Osteocyte (in vitro differentiated cells): ENCODE measurements around the gene SEMA3E. TPM values are rescaled to one million over a fixed set of nuclear protein-coding genes. Genes with fewer than 3 reads are reported as not detected.

Source experiments
- DNase-seq: peaks from one replicate; pipeline ENCODE4 v3.0.0; 2021; ENCODE audit warnings: mixed read lengths; ENCODE audit not compliant: unreplicated experiment; ENCODE audit errors: extremely low spot score
- H3K27ac Mint-ChIP-seq: one replicate; pipeline ENCODE4 v1.8.0; 2021; ENCODE audit warnings: mild to moderate bottlenecking, mixed read lengths; ENCODE audit not compliant: unreplicated experiment
- H3K27me3 Mint-ChIP-seq: one replicate; pipeline ENCODE4 v1.8.0; 2021; ENCODE audit warnings: mixed read lengths; ENCODE audit not compliant: unreplicated experiment
- H3K36me3 Mint-ChIP-seq: one replicate; pipeline ENCODE4 v1.8.0; 2021; ENCODE audit warnings: mixed read lengths; ENCODE audit not compliant: unreplicated experiment
- H3K4me1 Mint-ChIP-seq: one replicate; pipeline ENCODE4 v1.8.0; 2021; ENCODE audit warnings: mixed read lengths; ENCODE audit not compliant: unreplicated experiment
- H3K4me3 Mint-ChIP-seq: one replicate; pipeline ENCODE4 v1.8.0; 2021; ENCODE audit warnings: mild to moderate bottlenecking, moderate library complexity, mixed read lengths; ENCODE audit not compliant: unreplicated experiment
- H3K9me3 Mint-ChIP-seq: one replicate; pipeline ENCODE4 v1.8.0; 2021; ENCODE audit warnings: mixed read lengths; ENCODE audit not compliant: unreplicated experiment
- CTCF ChIP-seq: fragments of 200-600 bp; sonication (generic); IDR thresholded peaks from 2 replicates; pipeline ENCODE4 v1.5.0; 2021; ENCODE audit warnings: antibody characterized with exemption, mild to moderate bottlenecking, moderate library complexity
- total RNA-seq: library from RNA; stranded (reverse); gene quantifications from 2 replicates; pipeline ENCODE4 v1.2.1, GENCODE V29; 2021

SEMA3E gene
- total RNA-seq, 1 donor from 2014 or later = 1.6 TPM

GRCh38 chr7:83548250-83548649 is 100.7 kb downstream of the SEMA3E start:
- Mint-ChIP-seq H3K9me3 (peaks cover 11% of the 10 kb centered on the region), H3K27me3 (no peaks in the 10 kb centered on the region), H3K27ac (no peak overlapping the region), H3K4me3 (no peak overlapping the region), H3K36me3 (peaks cover 3% of the 10 kb centered on the region), H3K4me1 (peaks cover 24% of the 10 kb centered on the region)
- no peak for DNase-seq
- TF ChIP-seq CTCF = no peak

GRCh38 chr7:83547526-83547925 is 101.4 kb downstream of the SEMA3E start:
- no peak for TF ChIP-seq CTCF
- Mint-ChIP-seq H3K27ac (no peak overlapping the region), H3K27me3 (no peaks in the 10 kb centered on the region), H3K9me3 (peaks cover 5% of the 10 kb centered on the region), H3K4me1 (peaks cover 23% of the 10 kb centered on the region), H3K4me3 (no peak overlapping the region), H3K36me3 (no peaks in the 10 kb centered on the region)
- DNase-seq = no peak

DNA sequence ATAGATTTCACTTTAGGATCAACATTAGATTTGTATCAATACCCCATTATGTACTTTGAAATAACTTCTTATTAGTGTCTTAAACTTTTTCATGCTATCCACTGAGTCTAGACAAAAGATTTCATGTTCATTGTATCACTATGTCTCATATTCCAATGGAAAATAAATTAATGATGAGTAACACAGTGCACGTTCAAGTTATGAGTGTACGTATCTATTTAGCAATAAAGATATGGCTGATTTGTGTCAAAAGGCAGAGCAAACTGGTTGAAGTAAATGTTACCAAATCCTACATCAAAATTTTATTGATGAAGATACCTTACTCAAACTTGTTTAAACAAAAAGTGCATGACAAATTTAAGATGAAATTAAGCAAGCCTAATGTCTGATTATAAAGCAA is 102.4 kb downstream of the SEMA3E start:
- peaks cover 23% of the 10 kb centered on the region for H3K4me1 Mint-ChIP-seq
- H3K27me3 Mint-ChIP-seq = no peaks in the 10 kb centered on the region
- no peak for DNase-seq
- no peak for TF ChIP-seq CTCF
- no peak overlapping the region for H3K27ac Mint-ChIP-seq
- H3K9me3 Mint-ChIP-seq = no peaks in the 10 kb centered on the region
- no peaks in the 10 kb centered on the region for H3K36me3 Mint-ChIP-seq
- no peak overlapping the region for H3K4me3 Mint-ChIP-seq

DNA sequence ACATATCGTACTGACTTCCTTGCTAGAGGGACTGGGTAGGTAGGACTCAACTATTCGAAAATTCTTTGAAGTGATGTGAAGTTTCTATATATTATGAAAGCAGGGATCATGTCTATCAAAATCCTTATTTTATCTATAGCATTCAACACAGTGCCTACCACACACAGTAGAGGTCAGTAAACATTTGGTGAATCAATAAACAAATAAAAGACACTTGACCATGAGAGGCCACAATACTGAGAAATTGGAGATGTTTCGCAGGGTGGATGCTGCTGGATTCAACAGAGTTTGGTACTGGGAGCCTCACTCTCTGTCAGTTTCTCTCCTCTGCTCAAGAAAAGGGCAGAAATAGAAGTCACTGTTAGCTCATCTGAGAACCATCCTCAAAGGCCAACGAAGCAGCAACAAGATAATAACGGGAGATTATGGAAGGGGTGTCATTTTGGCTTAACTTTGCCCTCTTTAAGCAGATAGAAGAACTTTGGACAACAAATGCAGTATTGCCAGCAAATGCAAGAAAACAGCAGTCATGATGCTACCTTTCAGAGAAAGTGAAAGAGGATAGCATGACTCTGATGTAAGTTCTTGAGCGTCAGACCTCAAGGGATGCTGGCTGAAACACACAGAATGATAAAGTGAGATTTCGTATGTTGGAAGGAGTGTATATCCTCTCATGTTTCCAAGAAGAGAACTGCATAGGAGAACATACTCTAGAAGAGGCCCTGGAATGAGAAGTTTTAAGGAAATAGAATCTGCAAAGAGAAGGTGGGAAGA is 107.6 kb downstream of the SEMA3E start:
- no peak overlapping the region for H3K4me3 Mint-ChIP-seq
- no peak overlapping the region for H3K27ac Mint-ChIP-seq
- H3K4me1 Mint-ChIP-seq = peaks cover 2% of the 10 kb centered on the region
- DNase-seq = no peak
- H3K9me3 Mint-ChIP-seq = no peaks in the 10 kb centered on the region
- no peaks in the 10 kb centered on the region for H3K27me3 Mint-ChIP-seq
- no peak for TF ChIP-seq CTCF
- no peaks in the 10 kb centered on the region for H3K36me3 Mint-ChIP-seq

- no peaks in the 10 kb centered on the region for H3K27me3 Mint-ChIP-seq
- H3K27ac Mint-ChIP-seq = no peak overlapping the region
- no peaks in the 10 kb centered on the region for H3K4me1 Mint-ChIP-seq
- no peaks in the 10 kb centered on the region for H3K9me3 Mint-ChIP-seq
- no peak overlapping the region for H3K4me3 Mint-ChIP-seq
- DNase-seq = no peak
- no peaks in the 10 kb centered on the region for H3K36me3 Mint-ChIP-seq
- TF ChIP-seq CTCF = no peak
Observed at GRCh38 chr7:83534488-83534887, 114.5 kb downstream of the SEMA3E start.
